Activated CD4-positive, alpha-beta T cell treated with anti-CD3 and anti-CD28 coated beads for 1 hour (primary cell): ENCODE measurements around the gene AP4E1.
"Not testable (repeated sequence)": the region's sequence is repeated elsewhere in the genome, so short reads cannot be mapped to it uniquely, and the experiment has no call there.

Source experiments
- DNase-seq: peaks from one replicate; pipeline ENCODE4 v3.0.0-alpha.2; 2020

The AP4E1 gene

DNA sequence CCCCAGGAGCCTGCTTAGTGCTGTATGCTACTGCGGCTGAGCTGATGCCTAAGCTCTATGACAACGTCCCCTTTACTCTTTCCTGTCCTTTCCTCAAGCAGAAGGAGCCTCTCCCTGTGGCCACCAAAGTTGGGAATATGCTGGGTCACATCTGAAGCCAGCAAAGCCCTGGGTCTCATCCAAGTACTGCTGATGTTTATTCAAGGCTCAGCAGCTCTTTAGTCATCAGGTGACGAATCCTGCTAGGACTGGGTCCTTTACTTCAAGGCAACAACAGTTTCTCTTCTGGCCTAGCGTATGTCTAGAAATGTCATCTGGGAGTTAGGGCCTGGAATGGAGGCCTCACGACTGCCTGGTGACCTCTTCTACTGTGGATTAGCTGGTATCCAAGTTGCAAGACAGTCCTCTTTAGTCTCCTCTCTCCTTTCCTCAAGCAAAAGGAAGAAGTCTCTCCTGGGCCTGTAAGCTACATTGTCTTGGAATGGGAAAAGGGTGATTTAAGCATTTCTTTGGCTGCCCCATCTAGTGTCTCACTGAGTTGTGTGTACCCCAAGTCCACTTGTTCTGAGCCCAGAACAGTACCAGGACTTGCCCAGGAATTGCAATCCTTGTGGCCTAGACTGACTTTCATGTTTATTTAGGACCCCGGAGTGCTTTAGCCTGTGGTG, 122.3 kb downstream of the AP4E1 start:
- DNase-seq, result no peak

DNA sequence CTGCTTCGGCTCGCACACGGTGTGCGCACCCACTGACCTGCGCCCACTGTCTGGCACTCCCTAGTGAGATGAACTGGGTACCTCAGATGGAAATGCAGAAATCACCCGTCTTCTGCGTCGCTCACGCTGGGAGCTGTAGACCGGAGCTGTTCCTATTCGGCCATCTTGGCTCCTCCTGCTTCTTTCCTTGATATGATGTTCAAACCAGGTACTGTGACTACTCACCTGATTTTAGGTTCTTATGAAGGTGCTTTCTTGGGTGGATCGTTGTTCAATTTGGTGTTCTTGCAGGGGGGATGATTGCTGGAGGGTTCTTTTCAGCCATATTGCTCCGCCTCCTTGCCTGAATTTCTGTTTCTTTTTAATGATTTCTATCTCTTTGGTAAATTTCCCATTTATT, 129.0 kb downstream of the AP4E1 start:
- DNase-seq, result not testable (repeated sequence)

DNA sequence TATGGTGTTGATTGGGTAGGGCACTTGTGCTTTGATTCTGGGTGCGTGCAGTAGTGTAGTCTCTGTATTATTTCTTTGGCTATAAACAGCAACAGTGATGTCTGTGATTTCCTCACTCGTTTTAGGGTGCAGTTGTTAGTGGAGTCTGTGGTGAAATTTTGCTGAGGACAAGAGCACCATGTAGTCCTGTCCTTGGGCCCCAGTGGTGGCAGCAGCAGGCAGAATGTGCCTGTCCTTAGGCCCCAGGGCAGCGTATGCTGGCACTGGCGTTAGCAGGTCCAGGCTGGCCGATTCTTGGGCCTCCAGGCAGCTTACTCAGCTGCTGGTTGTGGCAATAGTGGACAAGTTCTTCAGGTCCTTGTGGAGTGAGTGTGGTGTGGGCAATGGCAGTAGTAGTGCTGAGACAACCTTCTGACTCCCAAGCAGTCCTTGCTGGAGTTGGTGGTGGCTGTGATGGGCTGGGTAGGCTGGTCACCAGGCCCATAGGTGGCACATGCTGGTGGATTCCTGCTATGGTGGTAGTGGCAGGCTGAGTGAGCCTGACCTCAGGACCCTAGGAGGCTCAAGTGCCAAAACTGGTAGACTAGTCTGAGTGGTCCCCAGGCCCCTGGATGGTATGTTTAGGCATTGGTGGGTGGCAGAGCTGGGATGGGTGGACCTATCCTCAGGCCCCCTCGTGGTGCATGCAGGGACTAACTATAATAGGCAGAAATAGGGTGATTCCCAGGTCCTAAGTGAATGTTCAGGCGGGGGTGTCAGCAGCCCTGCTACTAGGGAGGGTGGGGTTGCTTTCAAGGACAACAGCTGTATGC, 129.9 kb downstream of the AP4E1 start:
- no peak for DNase-seq

DNA sequence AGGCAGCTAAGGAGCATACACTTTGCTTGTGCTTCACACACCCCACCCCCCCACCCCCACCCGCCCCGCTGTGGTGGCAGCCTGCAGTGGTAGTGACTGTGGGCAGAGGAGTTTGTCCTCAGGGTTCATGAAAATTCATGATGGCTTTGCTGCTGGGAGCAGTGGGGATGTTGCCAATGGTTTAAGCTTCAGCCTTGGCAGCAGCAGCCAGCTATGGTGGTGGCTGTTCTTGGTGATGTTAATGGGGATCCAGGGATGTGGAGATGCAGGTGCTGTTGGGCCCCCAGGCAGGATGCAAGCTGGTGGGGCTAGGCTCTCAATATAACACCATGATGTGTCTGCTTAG, 130.5 kb downstream of the AP4E1 start:
- no peak for DNase-seq

DNA sequence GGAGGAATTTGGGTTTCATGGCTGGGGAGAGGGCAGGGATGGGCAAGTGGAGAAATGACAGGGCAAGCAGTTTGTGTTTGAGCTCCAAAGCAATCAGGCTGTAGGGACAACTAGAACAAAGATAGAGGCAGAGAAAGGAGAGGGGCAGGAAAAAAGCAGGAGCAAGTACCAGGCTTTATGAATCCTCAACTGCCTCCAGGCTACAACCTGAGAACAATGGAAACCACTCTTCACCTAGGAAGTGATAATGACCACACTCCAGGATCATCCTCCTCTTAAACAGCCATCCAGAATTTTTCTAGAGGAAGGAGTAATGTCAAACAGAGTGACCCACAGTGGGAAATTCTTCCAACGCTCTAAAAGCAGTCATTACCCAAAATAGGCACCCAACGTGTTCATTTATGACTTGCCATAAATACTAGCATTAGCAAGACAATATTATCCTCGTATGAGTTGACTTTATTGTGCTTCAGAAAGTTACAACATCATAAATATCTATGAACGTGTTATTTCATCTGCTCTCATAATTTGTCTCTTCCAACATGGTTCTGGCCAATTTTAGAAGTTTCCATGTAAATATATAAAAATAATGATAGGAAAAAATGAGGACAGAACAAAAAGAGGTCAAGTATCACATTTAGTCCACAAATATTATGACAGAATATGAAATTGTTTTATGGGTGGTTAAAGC, 135.7 kb downstream of the AP4E1 start:
- no peak for DNase-seq

DNA sequence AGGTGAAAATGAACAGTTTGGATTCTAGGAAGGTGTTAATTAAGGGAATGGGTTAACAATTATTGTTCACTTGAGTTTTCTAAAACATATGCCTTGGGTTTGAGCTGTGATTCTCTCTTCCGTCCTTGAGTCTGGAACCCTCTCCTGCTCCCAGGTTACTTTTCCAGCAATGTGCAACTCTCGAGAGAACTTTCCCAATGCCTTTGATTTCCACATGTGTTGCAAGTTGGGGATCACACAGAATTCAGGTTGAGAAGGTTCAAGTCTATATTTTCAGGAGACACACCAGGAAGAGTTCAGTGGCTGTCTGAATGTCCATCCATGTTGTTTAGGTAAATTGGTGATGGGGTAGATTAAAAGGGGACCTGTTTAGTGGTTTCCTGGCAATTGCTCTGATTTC, 137.5 kb downstream of the AP4E1 start:
- DNase-seq, result no peak

DNA sequence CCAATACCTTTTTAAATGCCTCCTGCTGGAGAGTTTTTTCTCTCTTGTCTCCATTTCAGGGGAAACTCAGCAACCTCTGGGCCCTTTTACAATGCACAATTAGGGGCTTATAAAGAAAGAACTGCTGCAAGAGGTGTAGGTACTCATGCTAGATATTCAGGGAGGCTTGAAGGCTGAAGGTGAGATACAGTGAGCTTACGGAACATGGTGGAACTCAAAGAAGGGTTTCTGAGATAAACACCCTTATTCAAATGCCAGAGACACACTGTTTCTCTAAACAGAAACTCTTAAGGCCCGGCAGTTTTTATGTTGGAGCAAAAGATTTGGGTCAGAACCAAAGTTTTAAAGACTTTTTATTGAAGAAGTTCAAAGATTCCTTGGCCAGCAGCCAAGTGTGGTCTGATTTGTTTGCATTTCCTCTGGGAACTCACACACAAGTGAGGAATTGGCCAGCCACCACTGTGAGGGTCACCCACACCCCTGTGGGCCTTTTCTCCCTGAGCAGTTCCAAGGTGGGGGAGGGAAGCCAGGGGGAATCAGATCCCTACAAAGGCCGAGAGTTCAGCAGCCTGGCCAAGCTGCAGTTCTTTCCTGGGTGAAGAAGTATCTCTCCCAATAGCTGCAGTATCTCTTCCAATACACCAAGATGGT, 138.4 kb downstream of the AP4E1 start:
- DNase-seq, result no peak

DNA sequence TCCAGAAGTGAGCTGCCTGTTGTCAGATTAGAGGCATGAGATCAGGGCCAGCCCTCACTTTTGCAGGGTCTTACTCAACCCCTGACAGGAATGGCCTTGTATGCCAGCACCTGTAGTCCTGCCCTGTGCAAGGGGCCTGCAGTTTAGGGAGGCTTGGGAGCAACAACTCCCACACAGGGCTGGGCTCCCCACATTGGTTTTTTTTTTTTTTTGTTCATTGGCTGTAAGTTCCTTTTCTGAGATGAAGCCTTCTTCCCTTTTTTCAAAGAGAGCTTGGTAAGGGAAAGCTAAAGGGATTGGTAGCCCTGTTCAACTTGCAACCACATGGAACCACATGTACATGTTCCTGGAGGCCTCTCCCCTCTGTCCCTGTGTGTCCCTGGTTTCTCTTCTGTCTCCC, 139.8 kb downstream of the AP4E1 start:
- no peak for DNase-seq

DNA sequence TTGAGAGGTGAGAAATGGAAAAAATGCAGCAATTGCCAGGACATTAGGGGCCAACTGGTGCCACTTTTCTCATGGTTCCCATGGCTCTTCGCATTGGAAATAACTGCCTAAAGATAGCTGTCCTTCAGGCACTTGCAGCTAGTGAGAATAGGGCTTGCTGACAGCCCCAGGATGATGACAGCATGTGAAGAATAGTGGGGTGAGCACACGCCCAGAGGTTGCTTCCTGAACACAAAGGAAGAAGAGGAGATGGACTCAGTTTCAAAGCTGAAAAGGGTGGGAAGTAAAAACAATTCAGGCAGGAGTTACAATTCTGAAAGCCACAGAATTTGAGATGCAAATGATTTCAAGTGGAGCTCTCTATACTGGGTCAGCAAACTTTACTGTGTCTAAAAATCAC, 140.6 kb downstream of the AP4E1 start:
- no peak for DNase-seq

DNA sequence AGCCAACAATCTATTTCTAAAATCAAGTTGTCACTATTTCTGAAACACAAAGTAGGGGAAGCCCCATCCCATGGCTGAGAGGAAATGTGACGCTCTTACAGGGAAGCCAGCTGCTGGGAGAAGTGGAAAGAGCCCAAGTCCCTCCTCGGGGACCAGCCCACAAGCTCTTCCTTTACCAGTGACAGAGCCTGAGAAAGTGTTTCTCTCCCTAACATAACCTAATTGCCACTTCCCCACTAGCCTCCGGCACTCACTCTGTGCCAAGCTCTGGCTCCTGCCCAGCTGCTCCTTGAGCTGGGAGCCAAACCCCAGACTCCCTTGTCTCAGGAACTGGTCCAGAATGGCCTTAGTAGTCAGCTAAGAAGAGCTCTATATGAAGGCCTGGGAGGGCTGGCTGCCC, 143.3 kb downstream of the AP4E1 start:
- no peak for DNase-seq

DNA sequence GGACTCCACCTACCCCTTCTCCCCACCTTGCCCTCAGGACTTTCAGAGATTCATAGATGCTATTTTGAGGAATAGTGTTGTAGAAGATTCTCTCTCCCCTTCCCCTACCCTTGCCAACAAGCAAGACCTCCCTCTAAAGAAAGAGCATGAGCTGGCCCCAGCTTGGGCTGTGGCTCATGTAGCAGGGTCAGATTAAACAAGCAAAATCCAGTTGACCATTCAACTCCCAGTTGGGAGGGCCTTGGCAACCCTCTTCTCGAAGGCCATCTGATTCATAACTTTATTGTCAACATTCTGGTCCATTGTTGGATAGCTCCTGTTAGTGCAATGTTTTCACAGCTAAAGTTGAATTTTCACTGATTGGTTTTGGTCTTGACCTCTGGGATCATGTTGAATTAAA, 145.1 kb downstream of the AP4E1 start:
- no peak for DNase-seq

DNA sequence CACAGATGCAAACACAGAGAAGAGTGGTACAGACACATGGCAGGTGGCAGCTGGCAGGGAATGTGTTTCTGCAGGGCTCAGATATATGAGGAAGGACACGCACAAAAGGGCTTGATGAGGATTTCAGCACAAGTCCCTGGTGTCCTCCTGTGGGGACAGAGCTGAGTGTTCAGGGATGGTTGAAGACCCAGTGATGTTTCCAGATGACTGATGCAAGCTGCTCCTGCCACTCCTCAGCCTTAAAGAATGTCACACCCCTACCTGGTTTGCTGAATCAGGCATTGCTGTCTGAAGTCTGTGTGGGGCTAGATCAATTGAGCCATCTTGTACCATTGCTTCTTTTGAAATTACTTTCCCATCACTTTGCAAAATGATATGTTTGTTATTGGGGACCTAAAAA, 146.1 kb downstream of the AP4E1 start:
- DNase-seq, result no peak
